Fibroblast of pulmonary artery (primary cell): ENCODE data around the gene DUSP5.
A peak's percentile ranks its signal among the peaks of the same experiment; 100 is the strongest.

Experiments
- DNase-seq: peaks from one replicate; pipeline ENCODE4 v3.0.0-alpha.2; 2010; ENCODE audit warnings: low read depth
- H3K4me3 ChIP-seq: replicated peaks from 2 replicates; pipeline ENCODE4 v1.5.1; 2011; ENCODE audit warnings: low read depth, mild to moderate bottlenecking, control low read depth, low read length, moderate library complexity
- TF ChIP-seq, protein P1 (sequence below): IDR thresholded peaks from 2 replicates; pipeline ENCODE4 v1.5.1; 2011; ENCODE audit warnings: mild to moderate bottlenecking, control low read depth, low read length, inconsistent platforms; ENCODE audit errors: missing control alignments

The DUSP5 gene

DNA sequence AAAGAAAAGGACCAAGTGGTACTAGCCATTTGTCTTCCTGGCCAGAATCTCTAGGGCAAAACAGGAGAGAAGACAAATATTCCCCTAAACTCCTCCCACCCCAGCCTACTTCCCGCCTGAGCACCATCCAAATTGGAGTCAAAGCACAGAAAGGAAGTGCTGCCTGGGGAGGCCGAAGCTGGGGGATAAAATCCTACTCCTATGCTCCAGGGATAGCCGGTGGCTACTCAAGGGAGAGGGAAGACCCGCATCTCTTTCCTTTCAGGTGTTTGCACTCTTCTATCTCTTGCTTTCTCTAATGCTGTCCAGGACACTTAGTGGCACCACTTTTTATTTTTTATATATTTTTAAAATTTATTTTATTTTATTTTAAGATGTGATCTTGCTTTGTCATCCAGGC lies 7.1 kb upstream of the DUSP5 start:
- H3K4me3 ChIP-seq: no peak overlapping the region
- no peak for DNase-seq
- TF ChIP-seq, protein P1, sequence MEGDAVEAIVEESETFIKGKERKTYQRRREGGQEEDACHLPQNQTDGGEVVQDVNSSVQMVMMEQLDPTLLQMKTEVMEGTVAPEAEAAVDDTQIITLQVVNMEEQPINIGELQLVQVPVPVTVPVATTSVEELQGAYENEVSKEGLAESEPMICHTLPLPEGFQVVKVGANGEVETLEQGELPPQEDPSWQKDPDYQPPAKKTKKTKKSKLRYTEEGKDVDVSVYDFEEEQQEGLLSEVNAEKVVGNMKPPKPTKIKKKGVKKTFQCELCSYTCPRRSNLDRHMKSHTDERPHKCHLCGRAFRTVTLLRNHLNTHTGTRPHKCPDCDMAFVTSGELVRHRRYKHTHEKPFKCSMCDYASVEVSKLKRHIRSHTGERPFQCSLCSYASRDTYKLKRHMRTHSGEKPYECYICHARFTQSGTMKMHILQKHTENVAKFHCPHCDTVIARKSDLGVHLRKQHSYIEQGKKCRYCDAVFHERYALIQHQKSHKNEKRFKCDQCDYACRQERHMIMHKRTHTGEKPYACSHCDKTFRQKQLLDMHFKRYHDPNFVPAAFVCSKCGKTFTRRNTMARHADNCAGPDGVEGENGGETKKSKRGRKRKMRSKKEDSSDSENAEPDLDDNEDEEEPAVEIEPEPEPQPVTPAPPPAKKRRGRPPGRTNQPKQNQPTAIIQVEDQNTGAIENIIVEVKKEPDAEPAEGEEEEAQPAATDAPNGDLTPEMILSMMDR: no peak

DNA sequence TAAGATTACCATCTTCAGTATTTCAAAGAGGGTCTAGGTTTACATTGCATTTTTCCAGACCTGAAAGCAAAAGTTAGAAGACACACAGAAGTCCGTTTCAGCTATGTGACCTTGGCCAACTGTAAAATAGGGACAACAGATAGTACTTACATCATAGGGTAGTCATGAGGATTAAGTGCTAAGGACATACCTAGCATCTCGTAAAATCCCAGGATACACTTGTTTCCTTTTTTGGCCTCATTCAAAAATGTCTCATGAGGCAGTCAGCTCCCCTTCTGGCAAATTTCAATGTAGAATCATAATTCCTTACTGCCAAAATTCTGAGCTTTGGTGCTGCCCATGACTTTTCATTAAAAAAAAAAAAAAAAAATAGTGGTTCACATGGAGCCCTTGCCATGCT lies 6.4 kb upstream of the DUSP5 start:
- no peak overlapping the region for H3K4me3 ChIP-seq
- TF ChIP-seq, protein P1: no peak
- DNase-seq: no peak

DNA sequence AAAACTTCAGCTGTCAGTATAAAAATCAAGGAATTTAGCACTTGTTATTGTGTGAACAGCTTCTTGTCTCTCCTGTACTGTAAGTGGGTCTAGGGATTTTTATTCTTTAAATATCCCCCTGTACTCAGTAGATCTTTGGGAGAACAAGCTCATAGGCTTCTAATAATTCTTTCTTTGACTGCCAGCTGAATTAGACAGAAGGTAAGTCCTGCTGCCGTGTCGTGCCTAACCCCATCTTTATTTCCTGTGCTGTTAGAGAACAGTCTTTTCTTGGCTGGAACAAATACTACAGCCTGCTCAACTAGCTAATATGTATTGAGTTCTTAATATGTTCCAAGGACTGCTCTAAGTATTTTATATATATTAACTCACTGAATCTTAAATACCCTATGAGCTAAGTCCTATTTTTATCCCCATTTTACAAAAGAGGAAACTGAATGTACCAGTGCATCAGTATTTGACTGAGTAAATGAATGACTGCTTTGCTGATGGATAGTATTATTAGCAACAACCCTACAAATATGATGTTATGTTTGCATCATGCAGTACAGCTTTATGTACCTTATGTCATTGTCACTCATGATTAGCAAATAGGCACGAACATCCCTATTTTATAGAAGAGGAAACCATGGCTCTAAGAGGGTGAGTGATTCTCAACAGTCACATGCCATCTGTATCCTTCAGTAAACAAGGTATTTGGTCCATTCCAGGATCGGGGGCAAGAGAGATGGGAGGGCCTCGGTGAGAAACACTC lies 5.5 kb upstream of the DUSP5 start:
- H3K4me3 ChIP-seq: no peak overlapping the region
- TF ChIP-seq, protein P1: no peak
- no peak for DNase-seq

DNA sequence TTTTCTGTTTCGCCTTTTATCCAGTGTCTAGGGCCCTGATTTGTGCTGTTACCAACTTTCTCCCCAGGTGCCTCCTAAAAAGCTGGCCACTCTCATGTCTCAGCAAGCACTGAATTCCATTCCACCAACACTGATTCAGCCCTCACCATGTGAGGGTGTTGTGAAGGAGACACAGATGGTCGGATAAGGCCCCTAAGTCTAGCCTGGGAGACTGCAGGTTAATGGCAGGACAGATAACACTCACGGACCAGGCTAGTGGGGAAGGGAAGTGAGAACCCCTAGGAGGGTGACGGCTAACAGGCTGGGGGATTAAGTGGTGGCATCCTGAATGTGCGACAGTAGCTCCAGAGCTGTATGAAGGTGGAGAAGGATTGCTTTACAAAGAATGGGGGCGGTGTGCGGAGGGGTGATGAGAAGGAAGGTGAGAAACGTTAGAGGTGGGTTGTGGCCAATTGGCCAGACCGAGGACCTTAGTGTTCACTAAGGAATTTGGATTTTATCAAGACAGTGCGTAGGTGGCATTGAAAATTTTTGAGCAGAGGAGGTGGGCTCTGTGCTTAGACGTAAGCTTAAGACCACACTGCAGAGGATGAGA lies 3.8 kb upstream of the DUSP5 start:
- TF ChIP-seq, protein P1: no peak
- no peak for DNase-seq
- H3K4me3 ChIP-seq: no peak overlapping the region

DNA sequence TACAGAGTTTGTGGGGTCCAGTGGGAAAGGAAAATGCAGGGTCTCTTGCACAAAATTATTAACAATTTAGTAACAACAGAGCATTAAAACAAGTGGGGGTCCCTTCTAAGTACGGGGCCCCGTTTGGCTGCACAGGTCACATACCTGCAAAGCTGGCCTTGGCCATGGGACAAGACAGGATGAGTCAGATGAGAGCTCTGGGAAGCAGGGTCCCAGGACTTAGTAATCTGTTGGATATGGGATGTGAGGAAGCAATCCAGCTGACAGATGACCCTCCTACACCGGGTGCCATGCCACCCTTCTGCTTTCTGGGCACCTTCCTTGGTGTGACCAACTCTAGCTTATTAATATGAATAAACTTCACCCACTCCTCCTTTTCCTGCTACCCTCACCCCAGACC lies 3.2 kb upstream of the DUSP5 start:
- no peak for DNase-seq
- TF ChIP-seq, protein P1: no peak

DNA sequence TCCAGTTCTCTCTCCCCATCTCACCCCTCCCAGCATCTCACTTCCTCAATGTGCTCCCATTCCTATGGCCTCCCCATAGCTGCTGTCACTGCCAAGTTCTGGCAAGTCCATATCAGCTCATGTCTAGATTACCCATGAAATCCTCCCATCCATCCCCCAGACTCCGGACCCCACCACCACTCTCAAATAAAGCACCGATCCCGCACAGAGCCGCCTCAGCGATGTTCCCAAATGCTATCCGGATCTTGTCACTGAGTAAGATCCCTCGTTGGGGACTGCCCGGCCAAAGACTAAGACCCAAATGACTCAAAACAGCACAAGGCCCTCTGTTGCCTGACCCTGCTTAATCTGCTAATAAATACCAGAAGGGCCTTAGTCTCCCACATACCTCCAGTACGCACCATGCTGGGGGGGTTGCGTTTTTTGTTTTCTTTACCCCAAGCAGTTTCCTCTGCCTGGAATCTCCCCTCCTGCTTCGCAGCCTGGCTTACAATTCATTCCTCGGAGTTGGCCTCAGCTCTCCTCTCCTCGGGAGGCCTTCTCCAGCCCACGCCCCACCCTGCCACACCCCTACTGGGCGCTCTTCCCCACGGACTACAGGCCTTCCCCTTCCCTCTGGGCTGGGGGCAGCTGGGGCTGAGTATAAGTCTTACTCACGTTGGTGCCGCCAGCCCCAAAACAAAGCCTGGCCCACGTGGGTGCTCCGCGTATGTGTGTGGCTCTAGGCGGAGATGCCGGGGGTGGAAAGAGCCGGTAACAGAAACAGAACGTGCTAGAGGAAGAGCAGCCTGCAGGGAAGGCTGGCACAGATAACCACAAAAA lies 1.8 kb upstream of the DUSP5 start:
- peak; percentile 91 for DNase-seq
- peak overlapping the region; percentile 75 for H3K4me3 ChIP-seq
- TF ChIP-seq, protein P1: no peak

More for the DNA sequence above, 3.2 kb upstream of the DUSP5 start:
- H3K4me3 ChIP-seq: no peak overlapping the region
